ENCODE data around the gene STXBP3. TPM values are rescaled to one million over a fixed set of nuclear protein-coding genes. Genes with fewer than 3 reads are reported as not detected.

STXBP3 gene
- total and polyA plus RNA-seq, 2 donors (not counting 3 experiments of a cell fraction or from before 2014, with no cell fraction given): 9.4 to 44.1 TPM

DNA sequence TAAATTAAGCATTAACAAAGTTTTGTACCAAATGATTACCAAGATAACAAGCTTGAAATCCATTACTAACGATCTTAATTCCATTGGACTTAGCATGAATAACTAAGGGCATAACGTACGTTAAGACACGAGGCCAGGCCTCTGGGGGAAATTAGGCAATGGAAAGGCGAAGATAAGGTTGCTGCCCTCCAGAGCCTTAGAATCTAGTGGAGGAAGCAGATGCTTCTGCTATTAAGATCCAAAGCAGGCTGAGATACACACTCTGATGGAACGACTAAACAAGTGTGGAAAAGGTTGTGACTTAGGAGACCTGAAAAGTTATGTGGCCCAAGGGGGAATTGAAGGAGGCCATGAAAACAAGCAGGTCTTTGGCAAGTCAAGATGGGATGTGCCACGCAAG lies 104.5 kb downstream of the STXBP3 start:
- TF ChIP-seq JUN (IDR thresholded peaks at IDR 0.05; ENCODE audit: borderline replicate concordance, insufficient read depth, insufficient read length, low read depth) (no peak), GATA2 (IDR thresholded peaks at IDR 0.05; ENCODE audit: insufficient read depth, insufficient read length, low read depth, low read length) (no peak), FOS (IDR thresholded peaks at IDR 0.05; ENCODE audit: borderline replicate concordance, insufficient read depth, low read length) (no peak), POLR2A (IDR thresholded peaks at IDR 0.05; ENCODE audit: low read depth, low read length) (no peak), EZH2 (IDR thresholded peaks at IDR 0.05; ENCODE audit: borderline replicate concordance, low read depth, low read length, severe bottlenecking) (no peak), MYC (IDR thresholded peaks at IDR 0.05; ENCODE audit: low read depth, low read length) (no peak), POLR2AphosphoS5 (IDR thresholded peaks at IDR 0.05; ENCODE audit: insufficient read depth, low read depth, low read length) (no peak)
- TF ChIP-seq, protein P1, sequence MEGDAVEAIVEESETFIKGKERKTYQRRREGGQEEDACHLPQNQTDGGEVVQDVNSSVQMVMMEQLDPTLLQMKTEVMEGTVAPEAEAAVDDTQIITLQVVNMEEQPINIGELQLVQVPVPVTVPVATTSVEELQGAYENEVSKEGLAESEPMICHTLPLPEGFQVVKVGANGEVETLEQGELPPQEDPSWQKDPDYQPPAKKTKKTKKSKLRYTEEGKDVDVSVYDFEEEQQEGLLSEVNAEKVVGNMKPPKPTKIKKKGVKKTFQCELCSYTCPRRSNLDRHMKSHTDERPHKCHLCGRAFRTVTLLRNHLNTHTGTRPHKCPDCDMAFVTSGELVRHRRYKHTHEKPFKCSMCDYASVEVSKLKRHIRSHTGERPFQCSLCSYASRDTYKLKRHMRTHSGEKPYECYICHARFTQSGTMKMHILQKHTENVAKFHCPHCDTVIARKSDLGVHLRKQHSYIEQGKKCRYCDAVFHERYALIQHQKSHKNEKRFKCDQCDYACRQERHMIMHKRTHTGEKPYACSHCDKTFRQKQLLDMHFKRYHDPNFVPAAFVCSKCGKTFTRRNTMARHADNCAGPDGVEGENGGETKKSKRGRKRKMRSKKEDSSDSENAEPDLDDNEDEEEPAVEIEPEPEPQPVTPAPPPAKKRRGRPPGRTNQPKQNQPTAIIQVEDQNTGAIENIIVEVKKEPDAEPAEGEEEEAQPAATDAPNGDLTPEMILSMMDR (IDR thresholded peaks at IDR 0.05; ENCODE audit: extremely low read depth in 1 of 2, insufficient read depth in 1 of 2, low read depth in 1 of 2, low read length in 2 of 2): no peak
- TF ChIP-seq, protein P2, sequence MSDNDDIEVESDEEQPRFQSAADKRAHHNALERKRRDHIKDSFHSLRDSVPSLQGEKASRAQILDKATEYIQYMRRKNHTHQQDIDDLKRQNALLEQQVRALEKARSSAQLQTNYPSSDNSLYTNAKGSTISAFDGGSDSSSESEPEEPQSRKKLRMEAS (IDR thresholded peaks at IDR 0.05; ENCODE audit: insufficient read depth, insufficient read length): no peak
- Histone ChIP-seq H3K9me3 (replicated peaks; ENCODE audit: control insufficient read depth, insufficient read depth, low read length) (no peaks in the 10 kb centered on the region), H3K27me3 (ENCODE audit: control insufficient read depth in 2 of 2, insufficient read depth in 2 of 2, low read length in 2 of 2) (peaks cover 12 to 17% of the 10 kb centered on the region in 2 experiments), H3K9me1 (replicated peaks; ENCODE audit: control insufficient read depth, extremely low read depth, insufficient read depth, low read length) (no peaks in the 10 kb centered on the region), H3K27ac (ENCODE audit: insufficient read depth, low read depth, low read length) (no peak overlapping the region), H3K4me2 (ENCODE audit: insufficient read depth, low read length) (no peak overlapping the region), H4K20me1 (replicated peaks; ENCODE audit: control insufficient read depth, extremely low read depth, insufficient read depth, low read length) (no peaks in the 10 kb centered on the region), H3K4me3 (replicated peaks in 1 of 3; ENCODE audit: insufficient read depth in 1 of 3, low read depth in 1 of 3, low read length in 3 of 3) (no peak overlapping the region), H3K79me2 (ENCODE audit: control insufficient read depth, insufficient read depth, low read length) (no peaks in the 10 kb centered on the region), H2AFZ (ENCODE audit: low read depth, low read length) (no peak overlapping the region), H3K9ac (replicated peaks; ENCODE audit: extremely low read depth, insufficient read depth, low read length) (no peak overlapping the region), H3K36me3 (ENCODE audit: control insufficient read depth in 2 of 2, extremely low read depth in 1 of 2, insufficient read depth in 2 of 2, low read length in 2 of 2) (no peaks in the 10 kb centered on the region), H3K4me1 (ENCODE audit: control insufficient read depth, extremely low read depth, insufficient read depth, low read length) (no peaks in the 10 kb centered on the region)
- ChIA-PET POLR2A (no interaction called here), CTCF (interaction anchor here (1.3 to 1.9 kb wide), 3 partner anchors 16 to 34 kb away, joined by 3 to 4 read pairs (median 3); no protein-coding TSS in a partner anchor)
- dilution Hi-C loops (cut with MboI; ENCODE audit: extremely low pct_ligation_motif_present, low sequenced_read_pairs) (no loop called here), intact Hi-C loops (cut with micrococcal nuclease) (no loop called here)
- BruUV-seq (replicated peaks): no TSS peak
- FAIRE-seq: no peak
- no peak for DNase-seq (ENCODE audit: low read depth, low spot score)
